Endothelial cell of umbilical vein (primary cell): ENCODE results near the gene TBC1D7. TPM values are rescaled to one million over a fixed set of nuclear protein-coding genes. Genes with fewer than 3 reads are reported as not detected.

Experiments
- polyA plus RNA-seq, 4 experiments: library from polyadenylated mRNA; depleted of rRNA in 3 of 4; stranded (reverse) in 3 of 4; unstranded in 1 of 4; fragments of >200 nt; gene quantifications; 2 replicates each; pipeline versions ENCODE4 v1.2.1 to v1.2.3, GENCODE V29; 2011 to 2012; ENCODE audit warnings: missing spikeins in 1 of 4
- total RNA-seq: library from RNA; stranded (reverse); gene quantifications from 2 replicates; pipeline ENCODE4 v1.2.3, GENCODE V29; 2021

Gene TBC1D7
- total and polyA plus RNA-seq, 2 donors (not counting 3 experiments of a cell fraction or from before 2014, with no cell fraction given): 26.6 to 28.1 TPM

Other genes with a start within 250 kb of the TBC1D7 start
- gene GFOD1, start 159.1 kb upstream of the TBC1D7 start, total RNA-seq: 24.1 and 26.3 TPM in 2 replicates
- gene GFOD1, start 159.1 kb upstream of the TBC1D7 start, polyA plus RNA-seq: 10.8 and 12.1 TPM in 2 replicates
- gene SIRT5, start 246.1 kb upstream of the TBC1D7 start, total RNA-seq: 7.2 and 8.0 TPM in 2 replicates
- gene SIRT5, start 246.1 kb upstream of the TBC1D7 start, polyA plus RNA-seq: 3.3 and 4.7 TPM in 2 replicates